ENCODE measurements around the gene REXO1. TPM values are rescaled to one million over a fixed set of nuclear protein-coding genes. Genes with fewer than 3 reads are reported as not detected.
A peak's percentile ranks its signal among the peaks of the same experiment; 100 is the strongest.

Gene REXO1
- total and polyA plus RNA-seq, 7 donors, result 13.5 to 35.2 (median 20.3) TPM

DNA sequence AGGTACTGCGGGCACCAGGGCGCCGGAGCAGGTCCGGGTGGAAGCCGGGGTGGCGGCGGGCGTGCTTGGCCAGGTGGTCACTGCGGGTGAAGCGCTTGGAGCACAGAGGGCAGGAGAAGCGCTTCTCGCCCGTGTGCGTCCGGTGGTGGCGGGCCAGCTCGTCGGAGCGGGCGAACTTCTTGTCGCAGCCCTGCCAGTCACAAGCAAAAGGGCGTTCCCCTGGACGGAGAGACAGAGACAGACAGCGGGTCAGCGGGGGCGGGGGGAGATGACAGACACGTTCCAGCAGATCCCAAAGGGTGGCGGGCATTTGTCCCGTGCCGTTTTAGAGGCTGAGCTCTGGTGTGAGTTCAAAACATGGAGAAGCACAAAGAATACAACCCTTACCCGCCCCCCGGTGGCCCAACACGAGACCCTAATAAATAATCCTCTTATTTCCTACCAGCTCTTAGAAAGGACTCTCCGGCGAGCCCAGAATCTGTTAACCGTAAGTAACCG is 6.3 kb upstream of the REXO1 start:
- H3K27ac ChIP-seq, result no peak overlapping the region
- WGBS, 3 donors, result 74 to 76% (median 75%) methylated on average over 34 to 37 of the region's 37 CpGs
- no peak for ATAC-seq
- intact Hi-C loops (cut with DNase I), result no loop called here
- TF ChIP-seq, protein P1, sequence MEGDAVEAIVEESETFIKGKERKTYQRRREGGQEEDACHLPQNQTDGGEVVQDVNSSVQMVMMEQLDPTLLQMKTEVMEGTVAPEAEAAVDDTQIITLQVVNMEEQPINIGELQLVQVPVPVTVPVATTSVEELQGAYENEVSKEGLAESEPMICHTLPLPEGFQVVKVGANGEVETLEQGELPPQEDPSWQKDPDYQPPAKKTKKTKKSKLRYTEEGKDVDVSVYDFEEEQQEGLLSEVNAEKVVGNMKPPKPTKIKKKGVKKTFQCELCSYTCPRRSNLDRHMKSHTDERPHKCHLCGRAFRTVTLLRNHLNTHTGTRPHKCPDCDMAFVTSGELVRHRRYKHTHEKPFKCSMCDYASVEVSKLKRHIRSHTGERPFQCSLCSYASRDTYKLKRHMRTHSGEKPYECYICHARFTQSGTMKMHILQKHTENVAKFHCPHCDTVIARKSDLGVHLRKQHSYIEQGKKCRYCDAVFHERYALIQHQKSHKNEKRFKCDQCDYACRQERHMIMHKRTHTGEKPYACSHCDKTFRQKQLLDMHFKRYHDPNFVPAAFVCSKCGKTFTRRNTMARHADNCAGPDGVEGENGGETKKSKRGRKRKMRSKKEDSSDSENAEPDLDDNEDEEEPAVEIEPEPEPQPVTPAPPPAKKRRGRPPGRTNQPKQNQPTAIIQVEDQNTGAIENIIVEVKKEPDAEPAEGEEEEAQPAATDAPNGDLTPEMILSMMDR (IDR thresholded peaks at IDR 0.05), result no peak
- H3K36me3 ChIP-seq (ENCODE audit: insufficient read depth in 1 of 2, low read depth in 1 of 2), result no peaks in the 10 kb centered on the region
- no peak overlapping the region for H3K4me3 ChIP-seq
- no peaks in the 10 kb centered on the region for H3K9me3 ChIP-seq
- peaks cover 0 to 20% (median 2%) of the 10 kb centered on the region in 3 donors for H3K27me3 ChIP-seq (ENCODE audit: insufficient read depth in 3 of 3, low read length in 2 of 3)
- peak in 1 of 2 donors; percentile 46 for DNase-seq
- peaks cover 30% of the 10 kb centered on the region for H3K4me1 ChIP-seq

DNA sequence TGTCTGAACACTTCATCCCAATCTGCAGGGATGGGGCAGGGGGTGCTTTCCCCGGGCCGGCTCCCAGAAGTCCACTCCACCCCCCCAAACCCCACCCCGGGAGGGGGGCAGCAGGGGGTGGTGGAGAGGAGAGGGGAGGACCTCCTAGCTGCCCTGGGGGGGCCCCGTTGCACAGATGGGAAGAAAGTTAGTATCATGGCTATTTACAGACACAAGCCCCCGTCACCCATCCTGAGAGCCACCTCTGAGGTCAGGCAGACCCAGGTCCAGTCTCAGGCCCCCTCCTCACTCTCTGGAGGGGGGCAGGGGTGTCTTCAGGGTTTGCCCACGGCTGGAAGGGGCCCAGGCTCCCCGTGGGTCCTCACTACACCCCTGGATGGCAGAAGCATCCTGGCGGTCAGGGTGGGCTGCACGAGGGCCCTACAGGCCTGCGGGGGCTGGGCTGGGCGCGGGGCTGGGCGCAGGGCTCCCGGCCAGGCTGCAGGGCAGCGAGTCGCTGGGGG is 5.8 kb upstream of the REXO1 start:
- no peak overlapping the region for H3K4me3 ChIP-seq
- DNase-seq (peak in 1 of 2 donors; percentile 19), ATAC-seq (no peak)
- H3K27ac ChIP-seq, result no peak overlapping the region
- intact Hi-C loops (cut with DNase I), result no loop called here
- H3K9me3 ChIP-seq, result no peaks in the 10 kb centered on the region
- TF ChIP-seq, protein P1 (IDR thresholded peaks at IDR 0.05), result no peak
- H3K36me3 ChIP-seq (ENCODE audit: insufficient read depth in 1 of 2, low read depth in 1 of 2), result no peaks in the 10 kb centered on the region
- H3K4me1 ChIP-seq, result peaks cover 30% of the 10 kb centered on the region
- WGBS, 3 donors, result 73 to 75% (median 75%) methylated on average over 12 to 16 of the region's 16 CpGs
- H3K27me3 ChIP-seq (ENCODE audit: insufficient read depth in 3 of 3, low read length in 2 of 3), result peaks cover 0 to 20% (median 2%) of the 10 kb centered on the region in 3 donors

DNA sequence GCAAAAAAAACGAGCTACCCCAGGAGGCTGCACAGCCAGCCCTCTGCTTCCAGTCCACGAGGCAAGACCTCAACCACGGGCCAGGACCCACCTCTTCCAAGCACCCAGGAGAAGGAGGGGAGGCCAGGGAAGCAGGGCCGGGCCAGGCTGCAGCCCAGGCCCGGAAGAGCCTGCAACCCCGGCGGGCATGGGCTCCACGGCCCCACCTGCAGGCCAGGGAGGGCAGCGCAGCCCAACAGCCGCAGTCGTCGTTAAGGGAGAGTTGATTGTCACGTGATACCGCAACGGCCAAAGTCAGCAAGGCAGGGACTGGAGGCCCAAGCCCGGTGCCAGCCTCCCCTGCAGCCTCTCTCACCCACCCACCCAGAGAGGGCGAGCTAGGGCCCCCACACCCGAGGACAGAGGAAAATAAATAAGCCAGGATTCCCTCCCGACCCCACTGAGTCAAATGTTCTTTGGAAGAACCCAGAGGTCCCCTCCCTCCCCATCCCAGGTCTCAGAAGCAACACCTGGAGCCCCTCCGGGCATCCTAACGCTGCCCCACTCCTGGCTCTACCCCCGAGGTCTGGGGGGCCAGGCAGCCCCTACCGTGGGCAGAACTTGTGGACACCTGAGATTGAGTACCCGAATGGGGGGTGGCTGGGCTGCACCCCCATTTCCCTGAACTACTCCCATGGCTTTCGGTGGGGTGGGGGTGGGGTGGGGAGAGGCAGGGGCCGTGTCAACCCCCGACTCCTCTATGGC is 5.2 kb upstream of the REXO1 start:
- peak overlapping the region; percentile 4 for H3K4me3 ChIP-seq
- no peak overlapping the region for H3K27ac ChIP-seq
- H3K27me3 ChIP-seq (ENCODE audit: insufficient read depth in 3 of 3, low read length in 2 of 3), result peaks cover 0 to 20% (median 2%) of the 10 kb centered on the region in 3 donors
- intact Hi-C loops (cut with DNase I), result no loop called here
- 34 to 37% (median 37%) methylated on average over 25 to 27 of the region's 27 CpGs for WGBS, 3 donors
- DNase-seq (peak; percentile 80 to 88), ATAC-seq (peak; percentile 56 to 72 (median 66))
- no peaks in the 10 kb centered on the region for H3K36me3 ChIP-seq (ENCODE audit: insufficient read depth in 1 of 2, low read depth in 1 of 2)
- peaks cover 30% of the 10 kb centered on the region for H3K4me1 ChIP-seq
- H3K9me3 ChIP-seq, result no peaks in the 10 kb centered on the region
- TF ChIP-seq, protein P1 (IDR thresholded peaks at IDR 0.05), result peak; percentile 82

DNA sequence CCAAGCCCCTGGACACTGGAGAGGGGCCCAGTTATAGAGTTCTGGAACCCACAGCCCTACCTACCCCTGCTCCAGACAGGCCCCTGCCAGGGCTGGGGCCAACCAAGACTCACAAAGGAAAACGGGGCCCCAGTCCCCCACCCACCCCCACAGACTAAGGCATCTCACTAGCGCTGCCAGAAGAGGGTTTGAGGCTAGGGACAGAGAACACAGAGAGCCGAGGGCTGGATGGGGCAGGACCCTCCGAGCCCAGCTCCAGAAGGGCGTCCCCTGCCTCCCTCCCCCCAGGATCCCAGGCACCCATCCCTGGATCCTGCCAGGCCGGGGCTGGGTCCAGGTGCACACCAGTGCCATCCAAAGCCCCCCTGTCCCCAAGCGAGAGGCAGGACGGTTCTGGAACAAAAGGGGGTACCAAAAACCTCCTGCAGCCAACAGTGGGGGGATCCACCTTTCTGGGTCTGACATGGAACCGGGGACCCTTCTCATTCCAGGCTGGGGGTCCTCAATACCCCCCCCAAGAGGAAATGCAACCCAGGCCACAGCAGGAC is 4.4 kb upstream of the REXO1 start:
- ATAC-seq, result no peak
- peaks cover 28% of the 10 kb centered on the region for H3K4me1 ChIP-seq
- no peaks in the 10 kb centered on the region for H3K9me3 ChIP-seq
- intact Hi-C loops (cut with DNase I), result no loop called here
- DNase-seq, result peak in 1 of 2 donors; percentile 14
- H3K27ac ChIP-seq, result no peak overlapping the region
- no peak overlapping the region for H3K4me3 ChIP-seq
- WGBS, 3 donors, result 72 to 81% (median 75%) methylated on average over 6 to 9 of the region's 9 CpGs
- H3K27me3 ChIP-seq (ENCODE audit: insufficient read depth in 3 of 3, low read length in 2 of 3), result peaks cover 0 to 20% (median 2%) of the 10 kb centered on the region in 3 donors
- H3K36me3 ChIP-seq (ENCODE audit: insufficient read depth in 1 of 2, low read depth in 1 of 2), result no peaks in the 10 kb centered on the region
- TF ChIP-seq, protein P1 (IDR thresholded peaks at IDR 0.05), result no peak

All from psoas muscle (tissue), 8 donors.